Upper lobe of left lung (tissue), 4 donors: ENCODE measurements around the gene TM9SF2.

Experiments used
- EP300 ChIP-seq, 4 donors: sonication (generic); formaldehyde crosslinking; IDR thresholded peaks; one replicate each; pipeline ENCODE4 v1.5.1; 2017; ENCODE audit warnings: antibody characterized with exemption in 4 of 4, control low read depth in 2 of 4
- POLR2A ChIP-seq, 4 donors: fragments of 450-650 bp; IDR thresholded peaks; one replicate each; pipeline ENCODE4 v1.5.1; 2016 to 2017; ENCODE audit warnings: antibody characterized with exemption in 4 of 4, mild to moderate bottlenecking in 2 of 4
- POLR2AphosphoS5 ChIP-seq, 2 donors: sonication (generic); formaldehyde crosslinking; IDR thresholded peaks; one replicate each; pipeline ENCODE4 v1.5.1; 2017; ENCODE audit warnings: antibody characterized with exemption in 2 of 2
- TF ChIP-seq, protein P1 (sequence below), 6 experiments: fragments of 450-650 bp in 4 of 6; fragments of 200-600 bp in 2 of 6; sonication (generic) in 2 of 6; IDR thresholded peaks; one replicate each; pipeline ENCODE4 v1.5.1; 2016 to 2019; ENCODE audit warnings: antibody characterized with exemption in 6 of 6

- TF ChIP-seq, protein P1, sequence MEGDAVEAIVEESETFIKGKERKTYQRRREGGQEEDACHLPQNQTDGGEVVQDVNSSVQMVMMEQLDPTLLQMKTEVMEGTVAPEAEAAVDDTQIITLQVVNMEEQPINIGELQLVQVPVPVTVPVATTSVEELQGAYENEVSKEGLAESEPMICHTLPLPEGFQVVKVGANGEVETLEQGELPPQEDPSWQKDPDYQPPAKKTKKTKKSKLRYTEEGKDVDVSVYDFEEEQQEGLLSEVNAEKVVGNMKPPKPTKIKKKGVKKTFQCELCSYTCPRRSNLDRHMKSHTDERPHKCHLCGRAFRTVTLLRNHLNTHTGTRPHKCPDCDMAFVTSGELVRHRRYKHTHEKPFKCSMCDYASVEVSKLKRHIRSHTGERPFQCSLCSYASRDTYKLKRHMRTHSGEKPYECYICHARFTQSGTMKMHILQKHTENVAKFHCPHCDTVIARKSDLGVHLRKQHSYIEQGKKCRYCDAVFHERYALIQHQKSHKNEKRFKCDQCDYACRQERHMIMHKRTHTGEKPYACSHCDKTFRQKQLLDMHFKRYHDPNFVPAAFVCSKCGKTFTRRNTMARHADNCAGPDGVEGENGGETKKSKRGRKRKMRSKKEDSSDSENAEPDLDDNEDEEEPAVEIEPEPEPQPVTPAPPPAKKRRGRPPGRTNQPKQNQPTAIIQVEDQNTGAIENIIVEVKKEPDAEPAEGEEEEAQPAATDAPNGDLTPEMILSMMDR (IDR thresholded peaks at IDR 0.05): no peak
- TF ChIP-seq POLR2A (IDR thresholded peaks at IDR 0.05) (no peak), EP300 (IDR thresholded peaks at IDR 0.05) (no peak), POLR2AphosphoS5 (IDR thresholded peaks at IDR 0.05) (no peak)
These were observed 77.0 kb downstream of the TM9SF2 start for GRCh38 chr13:99577934-99578917.
